ENCODE results near the gene COL6A5. TPM values are rescaled to one million over a fixed set of nuclear protein-coding genes. Genes with fewer than 3 reads are reported as not detected.
"Not testable (repeated sequence)": the region's sequence is repeated elsewhere in the genome, so short reads cannot be mapped to it uniquely, and the experiment has no call there.

Gene COL6A5
- total and polyA plus RNA-seq, 7 donors: not detected

DNA sequence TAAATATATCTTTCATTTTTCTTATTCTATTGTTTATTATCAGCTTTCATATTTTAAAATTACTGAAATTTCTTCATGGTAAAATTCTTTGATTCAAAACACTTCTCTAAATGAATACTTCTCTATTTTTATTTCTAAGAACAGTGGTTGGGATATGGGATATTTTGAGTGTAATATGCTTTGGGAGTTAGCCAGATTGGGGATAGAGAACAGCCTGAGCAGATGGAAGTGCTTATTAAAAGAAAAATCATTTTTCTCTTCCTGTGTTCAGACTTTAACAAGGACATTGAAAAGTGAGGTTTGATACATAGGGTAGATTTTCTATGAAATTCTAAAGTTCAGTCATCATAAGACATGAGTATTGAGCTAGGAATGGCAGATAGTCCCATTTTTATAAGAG is 84.8 kb downstream of the COL6A5 start:
- TF ChIP-seq, protein P1, sequence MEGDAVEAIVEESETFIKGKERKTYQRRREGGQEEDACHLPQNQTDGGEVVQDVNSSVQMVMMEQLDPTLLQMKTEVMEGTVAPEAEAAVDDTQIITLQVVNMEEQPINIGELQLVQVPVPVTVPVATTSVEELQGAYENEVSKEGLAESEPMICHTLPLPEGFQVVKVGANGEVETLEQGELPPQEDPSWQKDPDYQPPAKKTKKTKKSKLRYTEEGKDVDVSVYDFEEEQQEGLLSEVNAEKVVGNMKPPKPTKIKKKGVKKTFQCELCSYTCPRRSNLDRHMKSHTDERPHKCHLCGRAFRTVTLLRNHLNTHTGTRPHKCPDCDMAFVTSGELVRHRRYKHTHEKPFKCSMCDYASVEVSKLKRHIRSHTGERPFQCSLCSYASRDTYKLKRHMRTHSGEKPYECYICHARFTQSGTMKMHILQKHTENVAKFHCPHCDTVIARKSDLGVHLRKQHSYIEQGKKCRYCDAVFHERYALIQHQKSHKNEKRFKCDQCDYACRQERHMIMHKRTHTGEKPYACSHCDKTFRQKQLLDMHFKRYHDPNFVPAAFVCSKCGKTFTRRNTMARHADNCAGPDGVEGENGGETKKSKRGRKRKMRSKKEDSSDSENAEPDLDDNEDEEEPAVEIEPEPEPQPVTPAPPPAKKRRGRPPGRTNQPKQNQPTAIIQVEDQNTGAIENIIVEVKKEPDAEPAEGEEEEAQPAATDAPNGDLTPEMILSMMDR (IDR thresholded peaks at IDR 0.05): no peak
- no peaks in the 10 kb centered on the region for H3K4me1 ChIP-seq
- H3K9me3 ChIP-seq: no peaks in the 10 kb centered on the region
- H3K4me3 ChIP-seq: no peak overlapping the region
- no peak for DNase-seq
- no peak for ATAC-seq
- intact Hi-C loops (cut with DNase I): no loop called here
- H3K27ac ChIP-seq: no peak overlapping the region
- no peaks in the 10 kb centered on the region for H3K36me3 ChIP-seq (ENCODE audit: insufficient read depth in 1 of 2, low read depth in 1 of 2)
- no peaks in the 10 kb centered on the region for H3K27me3 ChIP-seq (ENCODE audit: insufficient read depth in 3 of 3, low read length in 2 of 3)

DNA sequence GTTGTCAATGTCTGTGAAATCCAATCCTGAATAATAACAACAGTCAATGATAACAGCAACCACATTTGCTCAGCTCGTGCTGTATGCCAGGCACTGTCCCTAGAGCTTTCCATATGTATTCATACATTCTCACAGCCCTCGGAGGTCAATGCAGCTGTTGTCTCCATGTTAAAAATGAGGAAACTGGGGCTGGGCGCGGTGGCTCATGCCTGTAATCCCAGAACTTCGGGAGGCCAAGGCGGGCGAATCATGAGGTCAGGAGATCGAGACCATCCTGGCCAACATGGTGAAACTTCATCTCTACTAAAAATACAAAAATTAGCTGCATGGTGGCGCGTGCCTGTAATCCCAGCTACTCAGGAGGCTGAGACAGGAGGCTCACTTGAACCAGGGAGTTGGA is 86.6 kb downstream of the COL6A5 start:
- WGBS, 3 donors: 63 to 69% (median 66%) methylated on average over 10 of the region's 10 CpGs
- H3K36me3 ChIP-seq (ENCODE audit: insufficient read depth in 1 of 2, low read depth in 1 of 2); DNase-seq; ATAC-seq; H3K4me1 ChIP-seq; H3K27me3 ChIP-seq (ENCODE audit: insufficient read depth in 3 of 3, low read length in 2 of 3); intact Hi-C loops (cut with DNase I); H3K27ac ChIP-seq; H3K9me3 ChIP-seq; H3K4me3 ChIP-seq: not testable (repeated sequence)

DNA sequence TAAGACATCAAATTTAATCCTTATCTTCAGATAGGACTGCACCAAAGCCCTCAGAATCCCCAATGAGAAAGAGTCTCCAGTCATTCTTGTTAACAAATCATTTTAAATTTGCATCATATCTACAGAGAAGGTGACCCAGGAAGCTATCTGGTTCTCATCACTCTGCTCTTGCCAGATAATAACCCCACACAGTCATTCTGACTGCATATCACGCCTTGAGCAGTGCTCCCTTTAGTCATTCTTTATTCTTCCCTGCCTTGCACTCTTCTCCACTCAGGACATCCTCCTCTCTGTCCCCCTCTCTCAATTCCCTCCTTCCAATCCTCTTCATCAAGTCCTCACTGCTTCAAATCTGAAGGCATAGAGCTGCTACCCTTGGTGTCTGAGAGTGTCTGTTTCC is 87.8 kb downstream of the COL6A5 start:
- H3K4me1 ChIP-seq: no peaks in the 10 kb centered on the region
- 79 to 82% (median 79%) methylated on average over 1 of the region's 1 CpG for WGBS, 3 donors
- no peak for ATAC-seq
- TF ChIP-seq, protein P1 (IDR thresholded peaks at IDR 0.05): no peak
- DNase-seq: no peak
- H3K27ac ChIP-seq: no peak overlapping the region
- intact Hi-C loops (cut with DNase I): no loop called here
- H3K9me3 ChIP-seq: no peaks in the 10 kb centered on the region
- no peak overlapping the region for H3K4me3 ChIP-seq
- H3K27me3 ChIP-seq (ENCODE audit: insufficient read depth in 3 of 3, low read length in 2 of 3): no peaks in the 10 kb centered on the region
- H3K36me3 ChIP-seq (ENCODE audit: insufficient read depth in 1 of 2, low read depth in 1 of 2): no peaks in the 10 kb centered on the region

DNA sequence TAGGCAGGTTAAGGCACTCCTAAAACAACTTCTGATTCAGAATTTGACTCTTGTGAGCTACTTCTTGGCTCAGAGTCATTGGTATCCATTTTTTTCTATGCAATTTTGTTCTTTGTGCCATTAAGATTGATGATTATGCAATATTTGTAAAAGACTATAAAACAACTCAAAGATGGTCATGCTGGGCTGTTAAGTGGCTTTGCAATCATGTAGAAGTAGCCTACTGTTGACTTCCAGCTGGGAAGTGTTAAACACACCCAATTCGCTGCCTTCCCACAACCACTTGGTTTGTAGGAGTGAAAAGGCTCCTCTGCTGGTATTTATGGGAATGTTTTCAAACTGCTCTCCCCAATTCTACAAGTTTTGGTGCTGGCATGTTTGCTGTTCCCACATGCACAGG is 96.8 kb downstream of the COL6A5 start:
- H3K27me3 ChIP-seq (ENCODE audit: insufficient read depth in 3 of 3, low read length in 2 of 3): no peaks in the 10 kb centered on the region
- intact Hi-C loops (cut with DNase I): no loop called here
- H3K36me3 ChIP-seq (ENCODE audit: insufficient read depth in 1 of 2, low read depth in 1 of 2): no peaks in the 10 kb centered on the region
- H3K27ac ChIP-seq: no peak overlapping the region
- TF ChIP-seq, protein P1 (IDR thresholded peaks at IDR 0.05): no peak
- no peaks in the 10 kb centered on the region for H3K9me3 ChIP-seq
- H3K4me3 ChIP-seq: no peak overlapping the region
- 57 to 59% (median 57%) methylated on average over 1 of the region's 1 CpG for WGBS, 3 donors
- H3K4me1 ChIP-seq: no peaks in the 10 kb centered on the region
- DNase-seq (no peak), ATAC-seq (no peak)

DNA sequence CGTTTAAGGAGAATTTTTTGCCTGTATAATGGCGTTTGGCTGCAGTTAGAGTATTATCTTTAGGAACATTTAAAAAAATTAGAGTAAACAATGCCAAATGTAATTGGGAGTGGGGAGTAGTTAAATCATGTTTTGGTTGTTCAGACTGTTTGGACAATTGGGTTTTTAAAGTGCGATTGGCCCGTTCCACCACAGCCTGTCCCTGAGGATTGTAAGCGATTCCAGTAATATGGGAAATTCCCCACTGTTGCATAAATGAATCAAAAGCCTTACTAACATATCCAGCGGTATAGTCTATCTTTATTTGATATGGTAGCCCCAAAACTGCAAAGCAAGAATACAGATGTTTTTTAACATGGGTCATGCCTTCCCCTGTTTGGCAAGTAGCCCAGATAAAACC is 101.4 kb downstream of the COL6A5 start:
- H3K36me3 ChIP-seq (ENCODE audit: insufficient read depth in 1 of 2, low read depth in 1 of 2); intact Hi-C loops (cut with DNase I); H3K27me3 ChIP-seq (ENCODE audit: insufficient read depth in 3 of 3, low read length in 2 of 3); H3K4me3 ChIP-seq; ATAC-seq; H3K9me3 ChIP-seq; DNase-seq; H3K27ac ChIP-seq; H3K4me1 ChIP-seq: not testable (repeated sequence)
- WGBS, 3 donors: 55 to 74% (median 61%) methylated on average over 6 of the region's 6 CpGs

DNA sequence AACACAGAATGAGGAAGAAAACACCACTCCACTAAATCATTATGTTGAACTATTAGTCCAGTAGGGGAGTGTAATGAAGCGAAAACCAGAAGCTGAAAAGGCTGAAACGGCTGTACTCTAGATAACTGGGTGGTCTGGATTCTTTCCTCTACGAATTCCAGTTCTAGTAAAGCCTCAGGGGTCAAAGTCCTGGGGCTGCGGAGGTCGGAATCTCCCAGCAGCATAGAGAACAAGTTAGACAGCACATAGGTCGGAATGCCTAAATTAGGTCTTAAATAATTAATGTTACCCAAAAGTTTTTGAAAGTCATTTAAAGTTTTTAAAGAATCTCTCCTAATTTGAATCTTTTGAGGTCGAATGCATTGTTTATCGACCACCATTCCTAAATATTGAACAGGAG is 102.7 kb downstream of the COL6A5 start:
- DNase-seq; H3K4me3 ChIP-seq; H3K27me3 ChIP-seq (ENCODE audit: insufficient read depth in 3 of 3, low read length in 2 of 3); H3K27ac ChIP-seq; intact Hi-C loops (cut with DNase I); H3K4me1 ChIP-seq; ATAC-seq; H3K36me3 ChIP-seq (ENCODE audit: insufficient read depth in 1 of 2, low read depth in 1 of 2); H3K9me3 ChIP-seq: not testable (repeated sequence)
- WGBS, 3 donors: 65 to 72% (median 70%) methylated on average over 8 of the region's 8 CpGs
